C4-2B (cell line): ENCODE data around the gene NOC3L.

Experiments used
- ZFX ChIP-seq: fragments of 450-650 bp; IDR thresholded peaks from 2 replicates; pipeline ENCODE4 v1.6.1; 2017
- TF ChIP-seq, protein P1 (sequence below): fragments of 450-650 bp; conservative IDR thresholded peaks from 2 replicates; pipeline ENCODE4 v1.5.1; 2017; ENCODE audit warnings: mild to moderate bottlenecking

DNA sequence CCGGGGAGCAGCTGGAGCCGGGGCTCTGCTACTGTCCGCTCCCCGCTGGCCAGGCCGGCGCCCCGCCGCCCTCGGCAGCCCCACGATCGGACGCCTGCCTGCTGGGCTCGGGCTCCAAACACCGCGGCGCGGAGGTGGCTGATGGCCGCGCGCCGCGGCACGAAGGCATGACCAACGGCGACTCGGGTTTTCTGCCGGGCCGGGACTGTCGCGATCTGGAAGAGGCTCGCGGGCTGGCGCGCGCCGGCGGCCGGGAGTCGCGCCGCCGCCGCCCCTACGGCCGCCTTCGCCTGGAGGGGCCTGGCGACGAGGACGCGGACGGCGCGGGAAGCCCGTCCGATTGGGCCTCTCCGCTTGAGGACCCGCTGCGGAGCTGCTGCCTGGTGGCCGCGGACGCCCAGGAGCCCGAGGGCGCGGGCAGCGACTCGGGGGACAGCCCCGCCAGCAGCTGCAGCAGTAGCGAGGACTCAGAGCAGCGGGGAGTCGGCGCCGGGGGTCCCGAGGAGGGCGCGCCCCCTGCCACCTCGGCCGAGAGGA, 40.2 kb upstream of the NOC3L start:
- TF ChIP-seq, protein P1, sequence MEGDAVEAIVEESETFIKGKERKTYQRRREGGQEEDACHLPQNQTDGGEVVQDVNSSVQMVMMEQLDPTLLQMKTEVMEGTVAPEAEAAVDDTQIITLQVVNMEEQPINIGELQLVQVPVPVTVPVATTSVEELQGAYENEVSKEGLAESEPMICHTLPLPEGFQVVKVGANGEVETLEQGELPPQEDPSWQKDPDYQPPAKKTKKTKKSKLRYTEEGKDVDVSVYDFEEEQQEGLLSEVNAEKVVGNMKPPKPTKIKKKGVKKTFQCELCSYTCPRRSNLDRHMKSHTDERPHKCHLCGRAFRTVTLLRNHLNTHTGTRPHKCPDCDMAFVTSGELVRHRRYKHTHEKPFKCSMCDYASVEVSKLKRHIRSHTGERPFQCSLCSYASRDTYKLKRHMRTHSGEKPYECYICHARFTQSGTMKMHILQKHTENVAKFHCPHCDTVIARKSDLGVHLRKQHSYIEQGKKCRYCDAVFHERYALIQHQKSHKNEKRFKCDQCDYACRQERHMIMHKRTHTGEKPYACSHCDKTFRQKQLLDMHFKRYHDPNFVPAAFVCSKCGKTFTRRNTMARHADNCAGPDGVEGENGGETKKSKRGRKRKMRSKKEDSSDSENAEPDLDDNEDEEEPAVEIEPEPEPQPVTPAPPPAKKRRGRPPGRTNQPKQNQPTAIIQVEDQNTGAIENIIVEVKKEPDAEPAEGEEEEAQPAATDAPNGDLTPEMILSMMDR: no peak
- peak; percentile 77 for TF ChIP-seq ZFX
